AG04450 (cell line): ENCODE data around the gene CADM1. TPM values are rescaled to one million over a fixed set of nuclear protein-coding genes. Genes with fewer than 3 reads are reported as not detected.

Source experiments
- CTCF ChIA-PET: fragments of 300-600, 350-600 bp; formaldehyde crosslinking; extraction: SDS; loops from one replicate; lab custom pipeline; 2022; ENCODE audit warnings: antibody characterized with exemption, inconsistent platforms; lab: Charles Lee
- POLR2A ChIA-PET: fragments of 350-600 bp; formaldehyde crosslinking; extraction: SDS; loops from one replicate; lab custom pipeline; 2021; ENCODE audit warnings: antibody characterized with exemption, inconsistent platforms; lab: Yijun Ruan, JAX
- DNase-seq: peaks from one replicate; pipeline ENCODE4 v3.0.0-alpha.2; 2011; ENCODE audit warnings: low read depth, low spot score
- H3K27ac ChIP-seq: one replicate; pipeline ENCODE4 v1.5.1; 2012; ENCODE audit warnings: low read depth, low read length, control low read depth
- H3K27me3 ChIP-seq: one replicate; pipeline ENCODE4 v1.6.0; 2012; ENCODE audit warnings: low read length; ENCODE audit not compliant: control insufficient read depth, insufficient read depth
- H3K4me3 ChIP-seq: 2 replicates; pipeline ENCODE4 v1.5.1; 2011; ENCODE audit warnings: mild to moderate bottlenecking, low read depth, low read length, control low read depth
- H3K9me3 ChIP-seq: 2 replicates; pipeline ENCODE4 v1.5.1; 2012; ENCODE audit warnings: low read length; ENCODE audit not compliant: control insufficient read depth, insufficient read depth
- CTCF ChIP-seq: IDR thresholded peaks from 2 replicates; pipeline ENCODE4 v1.5.1; 2011; ENCODE audit warnings: low read depth, low read length, control low read depth, inconsistent platforms
- polyA plus RNA-seq: library from polyadenylated mRNA; depleted of rRNA; stranded (reverse); fragments of >200 nt; gene quantifications from 2 replicates; pipeline ENCODE4 v1.2.3, GENCODE V29; 2011

The CADM1 gene
- polyA plus RNA-seq, 1 experiment, result 70.7 TPM

DNA sequence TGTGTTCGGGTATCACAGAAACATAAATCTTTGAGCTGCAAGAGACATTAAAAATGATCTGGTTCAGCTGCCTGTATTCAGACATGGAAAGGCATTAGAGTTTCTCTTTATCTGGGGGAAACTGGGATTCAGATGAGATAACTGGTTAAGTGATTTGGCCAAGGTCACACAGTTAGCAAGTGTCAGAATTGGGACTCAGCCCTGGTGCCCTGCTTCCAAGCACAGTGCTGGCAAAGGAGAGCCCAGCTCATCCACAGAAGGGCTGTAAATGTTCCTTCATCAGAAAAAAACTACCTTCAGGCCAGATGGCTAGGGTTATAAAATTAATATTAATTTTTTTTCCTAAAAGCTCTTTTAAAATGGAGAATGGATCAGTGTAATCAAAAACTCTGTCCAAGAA lies 20.4 kb upstream of the CADM1 start:
- Histone ChIP-seq H3K27ac (no peak overlapping the region), H3K27me3 (peaks cover 24% of the 10 kb centered on the region), H3K4me3 (no peak overlapping the region), H3K9me3 (no peaks in the 10 kb centered on the region)
- POLR2A ChIA-PET, result no interaction called here
- CTCF ChIA-PET, result no interaction called here
- no peak for DNase-seq
- no peak for TF ChIP-seq CTCF

DNA sequence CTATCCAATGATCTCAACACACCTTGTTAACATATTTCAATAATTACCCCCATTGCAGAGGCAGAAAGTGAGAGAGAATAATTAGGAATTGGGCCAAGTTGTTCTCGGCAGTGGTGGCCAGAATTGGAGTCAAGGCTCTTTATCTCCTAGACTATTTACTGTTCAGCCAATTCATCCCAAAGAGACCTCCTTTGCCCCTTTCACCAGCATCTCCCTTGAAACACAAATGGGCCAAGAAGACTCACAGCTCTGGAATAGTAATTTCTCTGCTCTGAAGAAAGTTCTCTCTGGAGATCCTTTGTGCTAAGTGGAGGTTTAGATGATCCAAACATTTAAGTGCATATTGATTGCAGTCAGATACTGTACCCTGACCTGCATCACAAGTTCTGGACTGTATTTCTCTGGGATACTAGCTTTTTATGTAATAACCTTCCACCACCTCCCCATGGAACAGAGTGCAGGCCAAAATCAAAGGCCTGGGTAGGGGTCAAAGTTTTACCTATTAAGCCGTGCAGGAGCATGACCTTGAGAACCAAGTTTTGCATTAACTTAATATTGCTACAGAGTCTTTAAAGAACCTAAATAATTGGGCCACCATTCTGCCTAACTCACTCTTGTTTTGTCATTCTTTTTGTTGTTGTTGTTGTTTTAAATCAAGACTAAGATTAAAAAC lies 19.6 kb upstream of the CADM1 start:
- TF ChIP-seq CTCF, result no peak
- Histone ChIP-seq H3K9me3 (no peaks in the 10 kb centered on the region), H3K27me3 (peaks cover 22% of the 10 kb centered on the region), H3K4me3 (no peak overlapping the region), H3K27ac (no peak overlapping the region)
- no peak for DNase-seq
- CTCF ChIA-PET, result no interaction called here
- POLR2A ChIA-PET, result no interaction called here

DNA sequence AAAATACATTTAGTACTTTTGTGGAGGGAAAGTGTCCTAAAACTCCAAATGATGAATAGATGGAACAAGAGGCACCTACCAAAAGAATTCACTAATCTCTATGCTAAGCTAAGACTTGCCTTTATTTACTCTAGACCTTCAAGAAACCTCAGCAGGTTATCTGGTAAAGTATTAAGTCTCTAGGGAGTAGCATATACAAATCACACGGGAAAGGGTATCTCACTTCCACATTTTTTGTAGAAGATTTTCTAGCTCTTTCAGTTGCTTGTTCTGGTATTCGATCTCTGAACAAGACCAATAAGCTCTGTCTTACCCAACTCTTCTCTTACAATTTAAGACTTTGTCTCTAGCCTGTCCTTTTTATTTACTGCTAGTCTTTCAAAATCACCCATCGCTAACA lies 18.1 kb upstream of the CADM1 start:
- DNase-seq, result no peak
- POLR2A ChIA-PET, result interaction anchor here (0.6 kb wide), 1 partner anchor 599 kb away, joined by 3 read pairs; no protein-coding TSS in a partner anchor
- Histone ChIP-seq H3K27ac (no peak overlapping the region), H3K9me3 (no peaks in the 10 kb centered on the region), H3K27me3 (peaks cover 14% of the 10 kb centered on the region), H3K4me3 (no peak overlapping the region)
- CTCF ChIA-PET, result no interaction called here
- no peak for TF ChIP-seq CTCF

- POLR2A ChIA-PET, result no interaction called here
- Histone ChIP-seq H3K9me3 (no peaks in the 10 kb centered on the region), H3K27ac (no peak overlapping the region), H3K4me3 (no peak overlapping the region), H3K27me3 (peaks cover 14% of the 10 kb centered on the region)
- CTCF ChIA-PET, result no interaction called here
- TF ChIP-seq CTCF, result no peak
- no peak for DNase-seq
These were observed 17.6 kb upstream of the CADM1 start for GRCh38 chr11:115521825-115522224.

GRCh38 chr11:115518983-115519628 lies 14.9 kb upstream of the CADM1 start:
- TF ChIP-seq CTCF, result no peak
- no peak overlapping the region for H3K27ac ChIP-seq
- H3K4me3 ChIP-seq, result no peak overlapping the region
- peaks cover 14% of the 10 kb centered on the region for H3K27me3 ChIP-seq
- no peak for DNase-seq
- POLR2A ChIA-PET, result no interaction called here
- CTCF ChIA-PET, result interaction anchor here (1.4 kb wide), 1 partner anchor 15 kb away, joined by 4 read pairs; the partner anchor contains the start of gene CADM1
- H3K9me3 ChIP-seq, result no peaks in the 10 kb centered on the region
